ENCODE results near the gene TESMIN. TPM values are rescaled to one million over a fixed set of nuclear protein-coding genes. Genes with fewer than 3 reads are reported as not detected.

TESMIN gene
- under 1 TPM; 0.29 to 0.52 TPM for total RNA-seq
- long read RNA-seq, result 0 reads

- DNase-seq (peak; percentile 88), ATAC-seq (peak; percentile 94 to 96)
- intact Hi-C loops (cut with DNase I), result no loop called here
Observed at GRCh38 chr11:68751331-68751856, at the start of gene TESMIN. TESMIN (minus strand) TSS chr11:68751520; CDS start chr11:68750660, 860 bp downstream.

- intact Hi-C loops (cut with DNase I), result no loop called here
- DNase-seq (no peak), ATAC-seq (peak; percentile 25 to 39)
Observed at GRCh38 chr11:68798221-68798813, 47.0 kb upstream of the TESMIN start.

- no peak for DNase-seq
- intact Hi-C loops (cut with DNase I), result no loop called here
Observed at GRCh38 chr11:68796801-68797200, 45.5 kb upstream of the TESMIN start.

GRCh38 chr11:68792400-68792966 lies 41.2 kb upstream of the TESMIN start:
- ATAC-seq, result peak in 1 of 2 donors; percentile 46
- no peak for DNase-seq
- intact Hi-C loops (cut with DNase I), result no loop called here

More at GRCh38 chr11:68796801-68797200, 45.5 kb upstream of the TESMIN start:
- peak; percentile 56 to 85 for ATAC-seq

- ATAC-seq (no peak), DNase-seq (no peak)
- intact Hi-C loops (cut with DNase I), result no loop called here
Observed at GRCh38 chr11:68784653-68785052, 33.3 kb upstream of the TESMIN start.

GRCh38 chr11:68783216-68783821 lies 32.0 kb upstream of the TESMIN start:
- DNase-seq (peak; percentile 65), ATAC-seq (peak; percentile 76 to 89)
- intact Hi-C loops (cut with DNase I), result no loop called here

- ATAC-seq, result peak in 1 of 2 donors; percentile 5
- no peak for DNase-seq
- intact Hi-C loops (cut with DNase I), result no loop called here
Observed at GRCh38 chr11:68782711-68783110, 31.4 kb upstream of the TESMIN start.

GRCh38 chr11:68780829-68781228 lies 29.5 kb upstream of the TESMIN start:
- DNase-seq, result peak; percentile 72

GRCh38 chr11:68778205-68778604 lies 26.9 kb upstream of the TESMIN start:
- peak; percentile 16 to 23 for ATAC-seq
- DNase-seq, result no peak
- intact Hi-C loops (cut with DNase I), result loop anchor here in 1 of 2 donors (5.0 kb wide), 1 partner anchor 64 kb away; the partner anchor contains the start of gene CPT1A

More at GRCh38 chr11:68780829-68781228, 29.5 kb upstream of the TESMIN start:
- intact Hi-C loops (cut with DNase I), result no loop called here
- peak; percentile 58 to 81 for ATAC-seq

- intact Hi-C loops (cut with DNase I), result loop anchor here in 1 of 2 donors (5.0 kb wide), 1 partner anchor 66 kb away; the partner anchor contains the start of gene CPT1A
- ATAC-seq (no peak), DNase-seq (no peak)
Observed at GRCh38 chr11:68776442-68777235, 25.3 kb upstream of the TESMIN start.

GRCh38 chr11:68775951-68776388 lies 24.6 kb upstream of the TESMIN start:
- ATAC-seq (no peak), DNase-seq (no peak)
- intact Hi-C loops (cut with DNase I), result loop anchor here in 1 of 2 donors (5.0 kb wide), 1 partner anchor 66 kb away; the partner anchor contains the start of gene CPT1A

GRCh38 chr11:68774194-68774585 lies 22.9 kb upstream of the TESMIN start:
- no peak for DNase-seq
- ATAC-seq, result no peak
- intact Hi-C loops (cut with DNase I), result no loop called here

GRCh38 chr11:68773521-68774193 lies 22.3 kb upstream of the TESMIN start:
- ATAC-seq, result peak in 1 of 2 donors; percentile 64
- intact Hi-C loops (cut with DNase I), result no loop called here
- no peak for DNase-seq

- no peak for ATAC-seq
- no peak for DNase-seq
- intact Hi-C loops (cut with DNase I), result no loop called here
Observed at GRCh38 chr11:68772936-68773335, 21.6 kb upstream of the TESMIN start.

GRCh38 chr11:68770781-68771180 lies 19.5 kb upstream of the TESMIN start:
- intact Hi-C loops (cut with DNase I), result no loop called here
- ATAC-seq (no peak), DNase-seq (no peak)

GRCh38 chr11:68767672-68768071 lies 16.4 kb upstream of the TESMIN start:
- DNase-seq, result no peak
- intact Hi-C loops (cut with DNase I), result no loop called here

GRCh38 chr11:68766786-68767185 lies 15.5 kb upstream of the TESMIN start:
- intact Hi-C loops (cut with DNase I), result no loop called here
- DNase-seq (no peak), ATAC-seq (no peak)

More at GRCh38 chr11:68767672-68768071, 16.4 kb upstream of the TESMIN start:
- no peak for ATAC-seq

- intact Hi-C loops (cut with DNase I), result no loop called here
- ATAC-seq, result peak in 1 of 2 donors; percentile 16
- no peak for DNase-seq
Observed at GRCh38 chr11:68764746-68765145, 13.4 kb upstream of the TESMIN start.
